Skin of body (tissue), 2 donors: ENCODE data around the gene CAPZA3. TPM values are rescaled to one million over a fixed set of nuclear protein-coding genes. Genes with fewer than 3 reads are reported as not detected.
"Not testable (repeated sequence)": the region's sequence is repeated elsewhere in the genome, so short reads cannot be mapped to it uniquely, and the experiment has no call there.

ENCODE experiments used
- DNase-seq: peaks from one replicate; lab custom pipeline; 2025; lab: John Stamatoyannopoulos, UW
- total RNA-seq: library from RNA; depleted of rRNA; stranded (reverse); fragments of >200 nt; gene quantifications from one replicate; pipeline ENCODE4 v1.2.3, GENCODE V29; 2014

CAPZA3 gene
- total RNA-seq, 1 donor from 2014 or later, result not detected

- DNase-seq, result no peak
Observed at GRCh38 chr12:18753481-18754123, 15.7 kb downstream of the CAPZA3 start.

- no peak for DNase-seq
Observed at GRCh38 chr12:18754124-18754707, 16.3 kb downstream of the CAPZA3 start.

- no peak for DNase-seq
Observed at GRCh38 chr12:18755341-18755740, 17.4 kb downstream of the CAPZA3 start.

- not testable (repeated sequence) for DNase-seq
Observed at GRCh38 chr12:18766479-18766878, 28.6 kb downstream of the CAPZA3 start.

GRCh38 chr12:18782827-18783226 lies 44.9 kb downstream of the CAPZA3 start:
- no peak for DNase-seq

GRCh38 chr12:18785465-18785864 lies 47.5 kb downstream of the CAPZA3 start:
- DNase-seq, result not testable (repeated sequence)

Other genes with a start within 250 kb of the CAPZA3 start
- gene PLCZ1, start 107 bp upstream of the CAPZA3 start, total RNA-seq, result not detected